Activated gamma-delta T cell treated with anti-CD3 and anti-CD28 coated beads, Interleukin-2, amount 50 U/mL, for 16 hours (primary cell): ENCODE results near the gene SCO2.

ENCODE experiments used
- DNase-seq: peaks from one replicate; pipeline ENCODE4 v3.0.0-alpha.2; 2020; ENCODE audit warnings: low read depth

The SCO2 gene

DNA sequence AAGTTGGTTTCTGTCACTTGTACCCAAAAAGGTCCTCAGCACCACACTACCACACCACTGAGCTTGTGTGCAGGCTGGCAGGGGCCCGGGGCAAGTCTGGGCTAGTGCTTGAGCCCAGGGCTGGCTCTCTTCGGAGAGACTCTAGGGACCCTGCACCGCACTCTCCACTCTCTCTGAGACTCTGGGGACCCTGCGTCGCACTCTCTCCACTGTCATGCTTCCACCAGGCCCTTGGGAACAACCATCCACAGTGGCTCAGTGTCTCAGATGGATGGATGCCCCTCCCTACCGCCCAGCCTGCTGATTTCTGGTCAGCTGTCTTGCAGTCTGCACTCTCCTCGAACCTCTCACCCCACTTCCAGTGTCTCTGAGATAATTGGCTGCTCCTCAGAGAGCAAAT is 48.5 kb downstream of the SCO2 start:
- DNase-seq, result no peak

DNA sequence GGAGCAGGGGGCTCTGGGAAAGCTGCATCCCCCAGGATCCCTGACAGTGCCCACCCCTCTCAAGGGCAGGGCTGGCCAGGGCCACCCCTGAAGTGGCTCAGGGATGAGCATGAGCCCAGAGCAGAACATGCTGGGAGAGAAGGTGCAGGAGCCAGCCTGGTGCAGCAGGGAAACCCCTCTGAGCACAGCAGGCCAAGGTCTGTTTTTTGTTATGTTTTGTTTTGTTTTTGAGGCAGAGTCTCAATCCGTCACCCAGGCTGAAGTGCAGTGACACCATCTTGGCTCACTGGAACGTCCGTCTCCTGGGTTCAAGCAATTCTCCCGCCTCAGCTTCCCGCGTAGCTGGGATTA is 49.8 kb downstream of the SCO2 start:
- no peak for DNase-seq

DNA sequence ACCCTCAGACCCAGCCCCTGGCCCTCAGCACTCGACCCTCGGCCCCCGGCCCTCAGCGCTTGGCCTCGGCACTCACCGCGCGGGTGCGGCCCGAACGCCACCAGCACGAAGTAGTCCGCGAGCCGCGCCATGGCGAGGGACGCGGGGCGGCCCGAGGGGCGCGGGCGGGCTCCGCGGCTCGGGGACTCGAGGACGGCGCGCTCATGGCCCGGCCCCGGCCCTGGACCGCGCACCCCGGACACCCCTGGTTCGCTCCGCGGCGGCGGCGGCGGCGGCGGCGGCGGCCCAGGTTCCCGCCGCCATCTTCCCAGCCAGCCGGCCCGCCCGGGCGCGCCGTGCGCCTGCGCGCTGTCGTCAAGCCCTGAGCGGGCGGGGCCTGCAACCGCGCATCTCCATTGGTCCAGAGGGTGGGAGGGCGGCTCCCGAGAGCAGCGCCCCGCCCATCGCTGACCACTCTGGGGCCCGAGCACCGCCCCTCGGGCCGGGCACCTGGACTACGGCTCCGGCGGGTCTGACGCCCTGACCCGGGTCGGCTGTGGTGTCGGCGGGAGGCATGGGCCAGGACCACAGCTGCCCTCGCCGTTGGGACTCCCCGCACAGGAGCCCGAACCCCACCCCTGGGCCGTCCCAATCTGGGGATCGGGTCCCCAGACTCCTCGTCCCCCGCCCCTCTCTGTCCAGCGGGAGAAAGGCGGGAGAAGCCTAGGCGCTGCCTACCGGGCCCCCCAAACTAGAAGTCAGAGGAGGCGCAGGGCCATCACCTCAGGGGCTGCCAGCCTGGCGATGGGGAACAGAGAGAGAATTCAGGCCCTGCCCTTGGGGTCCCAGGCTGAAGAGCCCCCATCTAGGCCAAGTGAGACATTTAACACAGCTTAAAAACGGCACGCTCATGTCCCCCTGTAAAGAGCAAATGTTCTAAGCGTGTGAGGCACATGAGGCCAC is 50.4 kb downstream of the SCO2 start, which contains the start of gene SBF1:
SBF1 (minus strand) TSS at position 326 of the 942 bp plus-strand sequence; CDS start at position 131, 195 bp downstream.
- peak; percentile 84 for DNase-seq

DNA sequence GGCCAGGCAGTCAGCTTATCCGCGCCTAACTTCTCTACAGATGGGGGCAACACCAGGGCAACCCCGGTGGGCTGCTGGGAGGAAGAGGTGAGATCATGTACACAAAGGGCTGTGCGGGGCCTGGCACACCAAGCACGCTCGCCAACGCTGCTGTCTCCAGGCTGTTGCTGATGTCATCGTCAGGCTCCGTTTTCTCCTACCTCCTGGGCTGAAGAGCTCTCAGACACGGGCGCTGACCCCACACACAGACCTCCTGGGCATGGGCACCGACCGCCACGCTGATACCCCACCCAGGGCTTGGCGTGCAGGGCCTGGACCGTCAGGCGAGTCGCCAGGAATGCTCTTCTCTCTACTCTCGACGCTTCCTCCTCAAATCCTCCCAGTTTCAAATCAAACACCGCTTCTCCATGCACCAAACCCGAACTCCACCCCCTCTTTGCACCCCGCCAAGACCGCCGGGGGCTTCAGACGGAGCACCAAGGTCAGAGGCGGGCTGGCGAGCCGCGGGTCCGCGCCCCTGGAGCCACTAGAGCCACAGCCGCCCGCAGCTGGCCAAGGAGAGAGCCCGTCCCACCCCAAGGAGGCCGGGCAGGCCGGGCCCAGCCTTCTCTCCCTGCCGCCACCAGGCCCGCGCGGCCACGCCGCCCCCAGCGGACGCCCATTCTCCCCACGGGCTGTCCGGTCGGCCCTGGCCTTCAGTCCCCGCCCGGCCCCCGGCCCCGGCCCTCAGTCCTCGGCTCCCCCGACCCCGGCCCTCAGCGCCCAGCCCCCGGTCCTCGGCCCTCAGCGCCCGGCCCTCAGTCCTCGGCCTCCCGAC is 51.3 kb downstream of the SCO2 start:
- DNase-seq, result no peak
